SK-N-MC (cell line): ENCODE measurements around the gene PAFAH1B1.

Experiments
- EZH2 ChIP-seq: fragments of 200-600 bp; sonication (generic); IDR thresholded peaks from one replicate; pipeline ENCODE4 v1.6.1; 2017; ENCODE audit warnings: antibody characterized with exemption
- FOXP2 ChIP-seq: optimal IDR thresholded peaks from 2 replicates; pipeline ENCODE3; 2011; ENCODE audit warnings: mild to moderate bottlenecking, moderate library complexity; ENCODE audit not compliant: insufficient read depth; ENCODE audit errors: extremely low read length, control extremely low read depth
- POLR2AphosphoS5 ChIP-seq: IDR thresholded peaks from 2 replicates; pipeline ENCODE4 v1.6.1; 2012; ENCODE audit warnings: mild to moderate bottlenecking, low read depth, low read length, borderline replicate concordance

DNA sequence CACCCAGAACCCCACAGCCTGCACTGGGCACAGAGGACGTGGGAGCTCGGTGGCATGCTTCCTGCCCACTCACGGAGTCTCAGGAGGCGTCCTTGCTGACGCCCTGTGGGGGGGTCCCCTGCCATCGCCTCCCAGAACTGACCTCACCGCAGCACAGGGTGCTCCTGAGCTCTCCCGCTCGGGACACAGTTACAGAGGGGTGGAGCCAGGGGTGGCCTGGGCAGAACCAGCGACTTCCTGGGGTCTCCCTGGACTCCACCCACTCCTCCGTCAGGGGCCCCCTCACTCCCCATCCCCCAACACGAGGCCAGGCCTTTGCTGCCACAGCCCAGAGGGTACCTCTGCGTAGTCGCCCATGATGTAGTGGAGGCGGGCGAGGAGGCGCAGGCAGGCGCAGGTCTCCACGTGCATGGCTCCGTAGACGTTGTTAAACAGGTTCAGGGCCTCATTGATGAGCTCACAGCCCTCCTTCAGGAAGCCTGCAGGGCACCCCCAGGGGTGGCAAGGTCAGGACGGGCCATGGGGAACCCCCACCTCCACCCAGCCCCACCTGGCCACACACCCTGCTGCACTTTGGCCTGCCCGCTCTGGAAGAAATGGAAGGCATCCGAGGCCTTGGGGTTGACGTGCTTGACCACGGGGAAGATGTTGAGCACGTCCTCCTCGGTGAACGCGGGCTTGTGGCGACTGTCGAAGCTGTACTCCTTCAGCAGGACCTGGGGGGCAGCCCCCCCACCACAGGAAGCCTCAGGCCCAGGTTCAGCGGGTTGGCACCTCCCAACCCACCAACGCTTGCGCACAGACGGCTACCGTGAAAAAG is 100.3 kb downstream of the PAFAH1B1 start:
- TF ChIP-seq POLR2AphosphoS5 (no peak), EZH2 (no peak), FOXP2 (no peak)
